Ectodermal cell (in vitro differentiated cells): ENCODE measurements around the gene ZNF792.
"Not testable (repeated sequence)": the region's sequence is repeated elsewhere in the genome, so short reads cannot be mapped to it uniquely, and the experiment has no call there.

ENCODE experiments used
- H3K27ac ChIP-seq: 2 replicates; pipeline ENCODE4 v1.7.0; 2013; ENCODE audit warnings: mild to moderate bottlenecking, low read depth, low read length; ENCODE audit not compliant: insufficient read depth, poor library complexity, severe bottlenecking
- H3K27me3 ChIP-seq: 2 replicates; pipeline ENCODE4 v1.7.0; 2013; ENCODE audit warnings: mild to moderate bottlenecking, low read length; ENCODE audit not compliant: insufficient read depth, control insufficient read depth, poor library complexity, severe bottlenecking
- H3K36me3 ChIP-seq: one replicate; pipeline ENCODE4 v1.7.0; 2013; ENCODE audit warnings: low read length; ENCODE audit not compliant: control insufficient read depth, insufficient read depth
- H3K4me1 ChIP-seq: one replicate; pipeline ENCODE4 v1.7.0; 2013; ENCODE audit warnings: low read length; ENCODE audit not compliant: control insufficient read depth, insufficient read depth
- H3K4me3 ChIP-seq: 2 replicates; pipeline ENCODE4 v1.7.0; 2013; ENCODE audit warnings: low read depth, low read length, control low read depth; ENCODE audit not compliant: insufficient read depth
- H3K9me3 ChIP-seq: 2 replicates; pipeline ENCODE4 v1.7.0; 2013; ENCODE audit warnings: mild to moderate bottlenecking, low read length, moderate library complexity; ENCODE audit not compliant: control insufficient read depth
- WGBS, 2 experiments: methylation state at CpG; one replicate each; pipeline ENCODE4 v1.1.7; 2013; ENCODE audit warnings: missing lambda C conversion rate in 2 of 2; 5-methylcytosine and 5-hydroxymethylcytosine counted together

The ZNF792 gene

GRCh38 chr19:34998224-34998623 lies 34.2 kb upstream of the ZNF792 start:
- not testable (repeated sequence) for H3K27me3 ChIP-seq, H3K9me3 ChIP-seq, H3K36me3 ChIP-seq, H3K4me3 ChIP-seq, H3K27ac ChIP-seq
- H3K4me1 ChIP-seq = peaks cover 11% of the 10 kb centered on the region
- WGBS, 2 experiments = 91 to 95% methylated on average over 4 of the region's 7 CpGs

GRCh38 chr19:34997071-34997617 lies 33.1 kb upstream of the ZNF792 start:
- Histone ChIP-seq H3K4me3 (no peak overlapping the region), H3K36me3 (no peaks in the 10 kb centered on the region), H3K27me3 (no peaks in the 10 kb centered on the region), H3K4me1 (peaks cover 3% of the 10 kb centered on the region), H3K27ac (no peak overlapping the region), H3K9me3 (no peaks in the 10 kb centered on the region)
- 77 to 86% methylated on average over 8 of the region's 8 CpGs for WGBS, 2 experiments

- Histone ChIP-seq H3K4me1 (no peaks in the 10 kb centered on the region), H3K27me3 (no peaks in the 10 kb centered on the region), H3K27ac (no peak overlapping the region), H3K36me3 (no peaks in the 10 kb centered on the region), H3K4me3 (no peak overlapping the region), H3K9me3 (no peaks in the 10 kb centered on the region)
- 91 to 94% methylated on average over 8 of the region's 8 CpGs for WGBS, 2 experiments
Observed at GRCh38 chr19:34995551-34995950, 31.5 kb upstream of the ZNF792 start.

- H3K27me3 ChIP-seq = no peaks in the 10 kb centered on the region
- no peaks in the 10 kb centered on the region for H3K9me3 ChIP-seq
- H3K4me1 ChIP-seq = no peaks in the 10 kb centered on the region
- H3K36me3 ChIP-seq = no peaks in the 10 kb centered on the region
- WGBS, 2 experiments = 94% methylated on average over 17 of the region's 17 CpGs
- H3K27ac ChIP-seq = no peak overlapping the region
- H3K4me3 ChIP-seq = no peak overlapping the region
Observed at GRCh38 chr19:34994643-34995541, 30.9 kb upstream of the ZNF792 start.

- Histone ChIP-seq H3K27ac (no peak overlapping the region), H3K27me3 (no peaks in the 10 kb centered on the region), H3K36me3 (no peaks in the 10 kb centered on the region), H3K9me3 (no peaks in the 10 kb centered on the region), H3K4me3 (no peak overlapping the region), H3K4me1 (no peaks in the 10 kb centered on the region)
- WGBS, 2 experiments = 88 to 90% methylated on average over 9 of the region's 9 CpGs
Observed at GRCh38 chr19:34994286-34994642, 30.2 kb upstream of the ZNF792 start.

- 90 to 95% methylated on average over 5 to 6 of the region's 7 CpGs for WGBS, 2 experiments
- H3K4me1 ChIP-seq, H3K9me3 ChIP-seq: not testable (repeated sequence)
Observed at GRCh38 chr19:34992582-34992981, 28.6 kb upstream of the ZNF792 start.

GRCh38 chr19:34991542-34992333 lies 27.7 kb upstream of the ZNF792 start:
- Histone ChIP-seq H3K4me1 (no peaks in the 10 kb centered on the region), H3K36me3 (no peaks in the 10 kb centered on the region), H3K4me3 (no peak overlapping the region), H3K9me3 (no peaks in the 10 kb centered on the region), H3K27ac (no peak overlapping the region), H3K27me3 (no peaks in the 10 kb centered on the region)
- WGBS, 2 experiments = 92 to 93% methylated on average over 7 to 8 of the region's 8 CpGs

More at GRCh38 chr19:34992582-34992981, 28.6 kb upstream of the ZNF792 start:
- H3K27ac ChIP-seq, H3K36me3 ChIP-seq, H3K4me3 ChIP-seq, H3K27me3 ChIP-seq: not testable (repeated sequence)

- 91 to 93% methylated on average over 13 of the region's 13 CpGs for WGBS, 2 experiments
- Histone ChIP-seq H3K9me3 (no peaks in the 10 kb centered on the region), H3K27ac (no peak overlapping the region), H3K36me3 (no peaks in the 10 kb centered on the region), H3K27me3 (no peaks in the 10 kb centered on the region), H3K4me3 (no peak overlapping the region), H3K4me1 (no peaks in the 10 kb centered on the region)
Observed at GRCh38 chr19:34990578-34991192, 26.7 kb upstream of the ZNF792 start.

- no peak overlapping the region for H3K27ac ChIP-seq
- no peak overlapping the region for H3K4me3 ChIP-seq
- WGBS, 2 experiments = 87 to 94% methylated on average over 6 of the region's 6 CpGs
- H3K27me3 ChIP-seq = no peaks in the 10 kb centered on the region
- no peaks in the 10 kb centered on the region for H3K9me3 ChIP-seq
- no peaks in the 10 kb centered on the region for H3K4me1 ChIP-seq
- H3K36me3 ChIP-seq = no peaks in the 10 kb centered on the region
Observed at GRCh38 chr19:34989298-34989697, 25.3 kb upstream of the ZNF792 start.

- Histone ChIP-seq H3K27ac (no peak overlapping the region), H3K4me1 (no peaks in the 10 kb centered on the region), H3K9me3 (no peaks in the 10 kb centered on the region), H3K4me3 (no peak overlapping the region), H3K27me3 (no peaks in the 10 kb centered on the region), H3K36me3 (no peaks in the 10 kb centered on the region)
- WGBS, 2 experiments = 100% methylated on average over 1 of the region's 1 CpG
Observed at GRCh38 chr19:34988119-34988518, 24.1 kb upstream of the ZNF792 start.
